Lower leg skin (tissue), 3 donors: ENCODE data around the gene VWDE.

Experiments used
- POLR2A ChIP-seq, 2 donors: fragments of 450-650 bp; IDR thresholded peaks; one replicate each; pipeline ENCODE4 v1.6.1; 2016 to 2017; ENCODE audit warnings: antibody characterized with exemption in 2 of 2, mild to moderate bottlenecking in 1 of 2, moderate library complexity in 1 of 2
- TF ChIP-seq, protein P1 (sequence below), 3 donors: fragments of 450-650 bp; IDR thresholded peaks; one replicate each; pipeline ENCODE4 v1.5.1; 2016; ENCODE audit warnings: antibody characterized with exemption in 3 of 3, mild to moderate bottlenecking in 3 of 3, moderate library complexity in 2 of 3

DNA sequence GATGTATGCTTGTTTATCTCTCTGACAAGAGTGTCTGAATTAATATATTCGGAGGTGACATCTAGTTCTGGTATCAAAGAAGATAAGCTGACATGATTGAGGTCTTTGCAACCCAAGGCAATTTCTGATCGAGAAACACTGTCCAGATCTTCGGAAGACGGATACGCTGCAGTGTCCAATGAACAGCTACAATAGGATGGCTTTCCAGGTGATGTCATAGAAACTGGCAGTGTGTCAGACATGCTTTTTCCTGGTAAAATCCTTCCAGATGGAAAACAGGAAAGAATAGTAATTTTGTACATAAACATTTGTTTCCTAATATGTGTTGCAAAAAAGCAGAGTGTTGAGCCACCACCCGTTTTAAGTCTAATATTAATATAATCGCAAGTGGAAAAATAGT is 33.4 kb downstream of the VWDE start:
- TF ChIP-seq, protein P1, sequence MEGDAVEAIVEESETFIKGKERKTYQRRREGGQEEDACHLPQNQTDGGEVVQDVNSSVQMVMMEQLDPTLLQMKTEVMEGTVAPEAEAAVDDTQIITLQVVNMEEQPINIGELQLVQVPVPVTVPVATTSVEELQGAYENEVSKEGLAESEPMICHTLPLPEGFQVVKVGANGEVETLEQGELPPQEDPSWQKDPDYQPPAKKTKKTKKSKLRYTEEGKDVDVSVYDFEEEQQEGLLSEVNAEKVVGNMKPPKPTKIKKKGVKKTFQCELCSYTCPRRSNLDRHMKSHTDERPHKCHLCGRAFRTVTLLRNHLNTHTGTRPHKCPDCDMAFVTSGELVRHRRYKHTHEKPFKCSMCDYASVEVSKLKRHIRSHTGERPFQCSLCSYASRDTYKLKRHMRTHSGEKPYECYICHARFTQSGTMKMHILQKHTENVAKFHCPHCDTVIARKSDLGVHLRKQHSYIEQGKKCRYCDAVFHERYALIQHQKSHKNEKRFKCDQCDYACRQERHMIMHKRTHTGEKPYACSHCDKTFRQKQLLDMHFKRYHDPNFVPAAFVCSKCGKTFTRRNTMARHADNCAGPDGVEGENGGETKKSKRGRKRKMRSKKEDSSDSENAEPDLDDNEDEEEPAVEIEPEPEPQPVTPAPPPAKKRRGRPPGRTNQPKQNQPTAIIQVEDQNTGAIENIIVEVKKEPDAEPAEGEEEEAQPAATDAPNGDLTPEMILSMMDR (IDR thresholded peaks at IDR 0.05) = no peak
- no peak for TF ChIP-seq POLR2A (IDR thresholded peaks at IDR 0.05)
